HepG2 (cell line): ENCODE measurements around the gene RAB6A. TPM values are rescaled to one million over a fixed set of nuclear protein-coding genes. Genes with fewer than 3 reads are reported as not detected.
A peak's percentile ranks its signal among the peaks of the same experiment; 100 is the strongest.

Experiments
- ATAC-seq: fragments of 200-7000 bp; cut with Tn5 transposase; 3 replicates; pipeline ENCODE4 v1.9.1; 2020; ENCODE audit warnings: mild to moderate bottlenecking, moderate library complexity
- BruUV-seq: library from RNA; stranded (reverse); fragments of 400-500 nt; replicated peaks from 2 replicates; lab custom pipeline; 2021; lab: Mats Ljungman, UMichigan
- CTCF ChIA-PET: fragments of 300-600 bp; formaldehyde crosslinking; extraction: SDS; loops from one replicate; lab custom pipeline; 2021; ENCODE audit warnings: low total read pairs, inconsistent platforms, low intra/inter-chr PET ratio; lab: Yijun Ruan, JAX
- POLR2A ChIA-PET: fragments of 350-600 bp; sonication (Branson Sonifier 250); formaldehyde crosslinking; loops from one replicate; lab custom pipeline; 2020; ENCODE audit warnings: antibody characterized with exemption, inconsistent platforms; lab: Yijun Ruan, JAX
- DNase-seq: peaks from one replicate; pipeline ENCODE4 v3.0.0-alpha.2; 2015; ENCODE audit warnings: low spot score
- FAIRE-seq: peaks from 3 replicates; lab custom pipeline; 2011; peaks lifted over from hg19 to GRCh38; lab: Jason Lieb, UNC
- H2AFZ ChIP-seq: one replicate; pipeline ENCODE4 v1.6.1; 2011; ENCODE audit warnings: low read length, inconsistent platforms
- H3K27ac ChIP-seq: fragments of 300-600 bp; 3 replicates; pipeline ENCODE4 v1.8.0; 2011; ENCODE audit warnings: mixed run types, mild to moderate bottlenecking, mixed read lengths, low read length, inconsistent platforms; ENCODE audit not compliant: insufficient read depth; ENCODE audit errors: extremely low read length
- H3K27me3 ChIP-seq, 2 experiments: fragments of 200-600 bp in 1 of 2; 2 replicates in 1 of 2; 3 replicates in 1 of 2; pipeline versions ENCODE4 v1.6.0 to v1.8.0; 2011; ENCODE audit warnings: low read length in 2 of 2, mild to moderate bottlenecking in 2 of 2, moderate library complexity in 2 of 2, inconsistent platforms in 1 of 2; ENCODE audit not compliant: insufficient read depth in 2 of 2, control insufficient read depth in 1 of 2
- H3K36me3 ChIP-seq, 2 experiments: fragments of 200-600 bp in 1 of 2; replicated peaks in 1 of 2; 2 replicates in 1 of 2; 3 replicates in 1 of 2; pipeline versions ENCODE4 v1.5.1 to v1.8.0; 2011; ENCODE audit warnings: low read length in 2 of 2, inconsistent platforms in 1 of 2; ENCODE audit not compliant: insufficient read depth in 2 of 2, control insufficient read depth in 1 of 2
- H3K4me1 ChIP-seq: 2 replicates; pipeline ENCODE4 v1.5.1; 2012; ENCODE audit warnings: low read length, inconsistent platforms; ENCODE audit not compliant: insufficient read depth
- H3K4me2 ChIP-seq: 2 replicates; pipeline ENCODE4 v1.6.0; 2011; ENCODE audit warnings: low read depth, low read length, inconsistent platforms
- H3K4me3 ChIP-seq, 3 experiments: fragments of 200-600 bp in 1 of 3; sonication (generic), shearing (Covaris generic) in 1 of 3; replicated peaks in 1 of 3; 2 replicates each; pipeline ENCODE4 v1.5.1; 2011 to 2016; ENCODE audit warnings: low read length in 3 of 3, inconsistent platforms in 2 of 3, low read depth in 2 of 3, mild to moderate bottlenecking in 2 of 3, control low read depth in 1 of 3, mixed read lengths in 1 of 3; ENCODE audit not compliant: insufficient read depth in 1 of 3
- H3K79me2 ChIP-seq: one replicate; pipeline ENCODE4 v1.6.1; 2011; ENCODE audit warnings: low read length, inconsistent platforms; ENCODE audit not compliant: insufficient read depth
- H3K9ac ChIP-seq: 2 replicates; pipeline ENCODE4 v1.6.0; 2011; ENCODE audit warnings: mild to moderate bottlenecking, low read depth, low read length, inconsistent platforms; ENCODE audit not compliant: insufficient read depth
- H3K9me3 ChIP-seq: 2 replicates; pipeline ENCODE4 v1.5.1; 2012; ENCODE audit warnings: mild to moderate bottlenecking, low read length
- H4K20me1 ChIP-seq: 2 replicates; pipeline ENCODE4 v1.6.0; 2011; ENCODE audit warnings: inconsistent platforms, mild to moderate bottlenecking, low read length, moderate library complexity; ENCODE audit not compliant: insufficient read depth
- CEBPG ChIP-seq: IDR thresholded peaks from 2 replicates; pipeline ENCODE4 v1.6.1; 2016
- ERF ChIP-seq: IDR thresholded peaks from 2 replicates; pipeline ENCODE4 v1.6.1; 2018; ENCODE audit warnings: missing biosample characterization, missing genetic modification reagents
- FOXP1 ChIP-seq, 2 experiments: fragments of 450-650 bp in 1 of 2; IDR thresholded peaks; 2 replicates each; pipeline ENCODE4 v1.6.1; 2017 to 2018; ENCODE audit warnings: antibody characterized with exemption in 1 of 2
- HNF4G ChIP-seq, 2 experiments: sonication (generic) in 1 of 2; formaldehyde crosslinking in 1 of 2; IDR thresholded peaks; 2 replicates each; pipeline versions ENCODE4 v1.4.0 to v1.6.1; 2011 to 2020; ENCODE audit warnings: borderline replicate concordance in 2 of 2, low read depth in 2 of 2, mild to moderate bottlenecking in 2 of 2, low read length in 1 of 2, missing genetic modification reagents in 1 of 2, moderate library complexity in 1 of 2
- KDM6A ChIP-seq: IDR thresholded peaks from 2 replicates; pipeline ENCODE4 v1.6.1; 2016; ENCODE audit warnings: low read depth
- MAX ChIP-seq: IDR thresholded peaks from 2 replicates; pipeline ENCODE4 v1.6.1; 2012; ENCODE audit warnings: inconsistent platforms
- MIXL1 ChIP-seq: IDR thresholded peaks from 2 replicates; pipeline ENCODE4 v1.6.1; 2016
- MTA1 ChIP-seq: sonication (generic); formaldehyde crosslinking; IDR thresholded peaks from 2 replicates; pipeline ENCODE4 v1.4.0; 2020; ENCODE audit warnings: missing genetic modification reagents, mild to moderate bottlenecking, borderline replicate concordance
- NCOA2 ChIP-seq: sonication (generic); formaldehyde crosslinking; IDR thresholded peaks from 2 replicates; pipeline ENCODE4 v1.8.0; 2022; ENCODE audit warnings: inconsistent platforms
- NR2F6 ChIP-seq, 2 experiments: IDR thresholded peaks; 2 replicates each; pipeline ENCODE4 v1.6.1; 2016; ENCODE audit warnings: antibody characterized with exemption in 1 of 2, mild to moderate bottlenecking in 1 of 2
- PAXIP1 ChIP-seq: sonication (generic); formaldehyde crosslinking; conservative IDR thresholded peaks from 2 replicates; pipeline ENCODE4 v1.4.0; 2020; ENCODE audit warnings: mild to moderate bottlenecking, missing genetic modification reagents, moderate library complexity
- PBX3 ChIP-seq: sonication (generic); formaldehyde crosslinking; IDR thresholded peaks from 2 replicates; pipeline ENCODE4 v1.8.1; 2023; ENCODE audit warnings: missing genetic modification reagents, inconsistent platforms, borderline replicate concordance
- SALL1 ChIP-seq: sonication (generic); formaldehyde crosslinking; IDR thresholded peaks from 2 replicates; pipeline ENCODE4 v1.8.0; 2022; ENCODE audit warnings: mild to moderate bottlenecking, missing genetic modification reagents
- SETDB1 ChIP-seq: sonication (generic); formaldehyde crosslinking; IDR thresholded peaks from 2 replicates; pipeline ENCODE4 v1.5.1; 2020; ENCODE audit warnings: missing genetic modification reagents, mild to moderate bottlenecking, borderline replicate concordance
- ZNF10 ChIP-seq: sonication (generic); formaldehyde crosslinking; IDR thresholded peaks from 2 replicates; pipeline ENCODE4 v1.4.0; 2020; ENCODE audit warnings: mild to moderate bottlenecking, low read depth, missing genetic modification reagents, borderline replicate concordance
- ZNF136 ChIP-seq: sonication (generic); formaldehyde crosslinking; IDR thresholded peaks from 2 replicates; pipeline ENCODE4 v1.8.1; 2022; ENCODE audit warnings: low read depth, mild to moderate bottlenecking, moderate library complexity, missing genetic modification reagents
- ZNF558 ChIP-seq: sonication (generic); formaldehyde crosslinking; IDR thresholded peaks from 2 replicates; pipeline ENCODE4 v1.9.0; 2022; ENCODE audit warnings: mild to moderate bottlenecking, missing genetic modification reagents, borderline replicate concordance
- WGBS: methylation state at CpG from one replicate; pipeline ENCODE4 v1.1.6; 2017; ENCODE audit warnings: low lambda C conversion rate; 5-methylcytosine and 5-hydroxymethylcytosine counted together
- in situ Hi-C: cut with HindIII; loops from 2 replicates; pipeline ENCODE4 v1.10.0; 2017; ENCODE audit warnings: low pct_unique_long_range_greater_than_20kb; ENCODE audit not compliant: extremely low pct_ligation_motif_present
- intact Hi-C: fragments of 100-400 bp; cut with micrococcal nuclease; formaldehyde crosslinking; loops from one replicate; pipeline ENCODE4 v1.10.0; 2022; ENCODE audit not compliant: unreplicated experiment
- polyA plus RNA-seq, 8 experiments: library from polyadenylated mRNA; depleted of rRNA in 3 of 8; stranded (reverse) in 7 of 8; unstranded in 1 of 8; fragments of >200 nt; fragmentation: Illumina TruSeq in 4 of 8; extraction: Trizol in 4 of 8; gene quantifications; 2 replicates each; pipeline versions ENCODE4 v1.2.1 to v1.2.3, GENCODE V29; 2011 to 2016; ENCODE audit warnings: low read depth in 4 of 8, missing spikeins in 1 of 8, mixed read lengths in 1 of 8; ENCODE audit not compliant: insufficient read depth in 1 of 8
- total RNA-seq, 5 experiments: library from RNA; depleted of rRNA; stranded (reverse); fragments of >200 nt; fragmentation: Illumina TruSeq; extraction: Trizol; gene quantifications; 2 replicates each; pipeline ENCODE4 v1.2.3, GENCODE V29; 2016; ENCODE audit warnings: low read depth in 1 of 5
- TF ChIP-seq, protein P1 (sequence below): sonication (generic); formaldehyde crosslinking; IDR thresholded peaks from 2 replicates; pipeline ENCODE4 v1.4.0; 2020; ENCODE audit warnings: mild to moderate bottlenecking, missing genetic modification reagents

Gene RAB6A
- total and polyA plus RNA-seq, 2 of the 13 experiments (the other 11 are each of a cell fraction or from before 2014, with no cell fraction given), result 74.3 to 121 TPM

DNA sequence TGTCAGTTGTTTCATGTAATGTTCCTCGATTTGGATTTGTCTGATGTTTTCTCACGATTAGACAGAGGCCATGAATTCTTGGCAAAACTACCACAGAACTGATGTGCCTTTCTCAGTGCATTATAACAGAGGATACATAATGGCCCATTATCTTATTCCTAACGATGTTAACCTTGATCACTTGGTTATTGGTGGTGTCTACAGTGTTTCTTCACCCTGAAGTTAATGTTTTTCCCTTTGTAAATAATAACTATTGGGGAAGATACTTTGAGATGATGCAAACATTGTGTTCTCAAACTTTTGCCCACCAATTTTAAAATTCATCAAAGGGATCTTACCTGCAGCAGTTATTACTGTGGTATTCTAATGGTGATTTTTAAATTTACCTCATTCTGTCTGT lies 13.1 kb downstream of the RAB6A start:
- Histone ChIP-seq H3K27me3 (no peaks in the 10 kb centered on the region), H2AFZ (no peak overlapping the region), H4K20me1 (peaks cover 16% of the 10 kb centered on the region; the same call in 1 of the 2 replicates), H3K4me2 (peak overlapping the region; percentile 71), H3K79me2 (peaks cover 95% of the 10 kb centered on the region), H3K27ac (peak overlapping the region; percentile 81), H3K9ac (peak overlapping the region; percentile 38), H3K4me1 (peaks cover 98% of the 10 kb centered on the region), H3K4me3 (peak overlapping the region in 2 of 3 experiments; percentile 26 to 46; a peak in 3 of 6 replicates), H3K36me3 (peaks cover 0 to 4% of the 10 kb centered on the region in 2 experiments; a peak in 1 of 5 replicates), H3K9me3 (no peaks in the 10 kb centered on the region)
- DNase-seq (peak; percentile 63), ATAC-seq (peak; percentile 65), FAIRE-seq (peak; percentile 44)
- intact Hi-C loops (no loop called here), in situ Hi-C loops (no loop called here)
- ChIA-PET POLR2A (interaction anchor here (0.5 to 2.9 kb wide), 7 partner anchors 9 to 57 kb away, joined by 3 to 16 read pairs (median 4); partner anchors contain the start of genes MRPL48 and RAB6A), CTCF (no interaction called here)
- TSS peak; percentile 58 for BruUV-seq
- WGBS, result 3% methylated on average over 3 of the region's 3 CpGs
- TF ChIP-seq MTA1 (CRISPR knock-in tag), result no peak
- TF ChIP-seq SETDB1 (CRISPR knock-in tag), result no peak
- TF ChIP-seq NR2F6 (IDR thresholded peaks at IDR 0.05), result peak; percentile 14
- no peak for TF ChIP-seq NR2F6 (CRISPR knock-in tag; IDR thresholded peaks at IDR 0.05)
- TF ChIP-seq ZNF558 (CRISPR knock-in tag), result no peak
- TF ChIP-seq ZNF136 (CRISPR knock-in tag), result no peak
- 0 out of 2 replicates have a peak, but pooled peaks have one; percentile 26 for TF ChIP-seq MIXL1 (CRISPR knock-in tag)
- TF ChIP-seq ZNF10 (CRISPR knock-in tag), result no peak
- no peak for TF ChIP-seq FOXP1 (IDR thresholded peaks at IDR 0.05)
- peak; percentile 46; the same call in 1 of the 2 replicates for TF ChIP-seq FOXP1 (CRISPR knock-in tag; IDR thresholded peaks at IDR 0.05)
- no peak for TF ChIP-seq ERF
- no peak for TF ChIP-seq PBX3 (CRISPR knock-in tag)
- no peak for TF ChIP-seq SALL1
- TF ChIP-seq PAXIP1 (CRISPR knock-in tag), result peak; percentile 30; the same call in 1 of the 2 replicates
- peak; percentile 63 for TF ChIP-seq NCOA2
- no peak for TF ChIP-seq MAX
- peak; percentile 84 for TF ChIP-seq CEBPG (CRISPR knock-in tag)
- peak; percentile 23; the same call in 1 of the 2 replicates for TF ChIP-seq KDM6A (CRISPR knock-in tag)
- TF ChIP-seq HNF4G (IDR thresholded peaks at IDR 0.05; ENCODE audit: borderline replicate concordance, low read depth, low read length), result no peak
- no peak for TF ChIP-seq HNF4G (CRISPR knock-in tag; IDR thresholded peaks at IDR 0.05; ENCODE audit: borderline replicate concordance, low read depth)
- TF ChIP-seq, protein P1, sequence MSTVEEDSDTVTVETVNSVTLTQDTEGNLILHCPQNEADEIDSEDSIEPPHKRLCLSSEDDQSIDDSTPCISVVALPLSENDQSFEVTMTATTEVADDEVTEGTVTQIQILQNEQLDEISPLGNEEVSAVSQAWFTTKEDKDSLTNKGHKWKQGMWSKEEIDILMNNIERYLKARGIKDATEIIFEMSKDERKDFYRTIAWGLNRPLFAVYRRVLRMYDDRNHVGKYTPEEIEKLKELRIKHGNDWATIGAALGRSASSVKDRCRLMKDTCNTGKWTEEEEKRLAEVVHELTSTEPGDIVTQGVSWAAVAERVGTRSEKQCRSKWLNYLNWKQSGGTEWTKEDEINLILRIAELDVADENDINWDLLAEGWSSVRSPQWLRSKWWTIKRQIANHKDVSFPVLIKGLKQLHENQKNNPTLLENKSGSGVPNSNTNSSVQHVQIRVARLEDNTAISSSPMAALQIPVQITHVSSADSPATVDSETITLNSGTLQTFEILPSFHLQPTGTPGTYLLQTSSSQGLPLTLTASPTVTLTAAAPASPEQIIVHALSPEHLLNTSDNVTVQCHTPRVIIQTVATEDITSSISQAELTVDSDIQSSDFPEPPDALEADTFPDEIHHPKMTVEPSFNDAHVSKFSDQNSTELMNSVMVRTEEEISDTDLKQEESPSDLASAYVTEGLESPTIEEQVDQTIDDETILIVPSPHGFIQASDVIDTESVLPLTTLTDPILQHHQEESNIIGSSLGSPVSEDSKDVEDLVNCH (CRISPR knock-in tag), result no peak
